LNCAP (cell line): ENCODE measurements around the gene GJA10.

Experiments
- TF ChIP-seq, protein P1 (sequence below): fragments of 450-650 bp; IDR thresholded peaks from 2 replicates; pipeline ENCODE4 v1.5.1; 2017; ENCODE audit warnings: mild to moderate bottlenecking

The GJA10 gene

DNA sequence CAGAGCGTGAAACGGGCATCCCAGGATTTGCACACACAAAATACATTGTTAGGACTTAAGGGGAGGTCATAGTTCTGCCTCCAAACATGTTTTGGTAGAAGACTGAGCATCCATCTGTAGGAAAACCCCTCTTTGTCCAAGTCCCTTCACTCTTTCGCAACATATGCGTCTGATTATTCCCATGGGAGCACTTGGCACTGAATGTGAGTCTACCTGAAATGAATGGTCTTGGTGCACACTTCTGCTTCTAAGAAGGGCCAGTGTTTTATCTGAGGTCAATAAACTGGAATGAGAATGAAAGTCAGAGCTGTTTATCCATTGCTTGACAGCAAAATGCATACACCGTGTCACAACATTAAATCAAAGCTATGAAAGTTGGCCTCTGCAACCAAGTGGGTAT lies 33.0 kb downstream of the GJA10 start:
- TF ChIP-seq, protein P1, sequence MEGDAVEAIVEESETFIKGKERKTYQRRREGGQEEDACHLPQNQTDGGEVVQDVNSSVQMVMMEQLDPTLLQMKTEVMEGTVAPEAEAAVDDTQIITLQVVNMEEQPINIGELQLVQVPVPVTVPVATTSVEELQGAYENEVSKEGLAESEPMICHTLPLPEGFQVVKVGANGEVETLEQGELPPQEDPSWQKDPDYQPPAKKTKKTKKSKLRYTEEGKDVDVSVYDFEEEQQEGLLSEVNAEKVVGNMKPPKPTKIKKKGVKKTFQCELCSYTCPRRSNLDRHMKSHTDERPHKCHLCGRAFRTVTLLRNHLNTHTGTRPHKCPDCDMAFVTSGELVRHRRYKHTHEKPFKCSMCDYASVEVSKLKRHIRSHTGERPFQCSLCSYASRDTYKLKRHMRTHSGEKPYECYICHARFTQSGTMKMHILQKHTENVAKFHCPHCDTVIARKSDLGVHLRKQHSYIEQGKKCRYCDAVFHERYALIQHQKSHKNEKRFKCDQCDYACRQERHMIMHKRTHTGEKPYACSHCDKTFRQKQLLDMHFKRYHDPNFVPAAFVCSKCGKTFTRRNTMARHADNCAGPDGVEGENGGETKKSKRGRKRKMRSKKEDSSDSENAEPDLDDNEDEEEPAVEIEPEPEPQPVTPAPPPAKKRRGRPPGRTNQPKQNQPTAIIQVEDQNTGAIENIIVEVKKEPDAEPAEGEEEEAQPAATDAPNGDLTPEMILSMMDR: no peak

DNA sequence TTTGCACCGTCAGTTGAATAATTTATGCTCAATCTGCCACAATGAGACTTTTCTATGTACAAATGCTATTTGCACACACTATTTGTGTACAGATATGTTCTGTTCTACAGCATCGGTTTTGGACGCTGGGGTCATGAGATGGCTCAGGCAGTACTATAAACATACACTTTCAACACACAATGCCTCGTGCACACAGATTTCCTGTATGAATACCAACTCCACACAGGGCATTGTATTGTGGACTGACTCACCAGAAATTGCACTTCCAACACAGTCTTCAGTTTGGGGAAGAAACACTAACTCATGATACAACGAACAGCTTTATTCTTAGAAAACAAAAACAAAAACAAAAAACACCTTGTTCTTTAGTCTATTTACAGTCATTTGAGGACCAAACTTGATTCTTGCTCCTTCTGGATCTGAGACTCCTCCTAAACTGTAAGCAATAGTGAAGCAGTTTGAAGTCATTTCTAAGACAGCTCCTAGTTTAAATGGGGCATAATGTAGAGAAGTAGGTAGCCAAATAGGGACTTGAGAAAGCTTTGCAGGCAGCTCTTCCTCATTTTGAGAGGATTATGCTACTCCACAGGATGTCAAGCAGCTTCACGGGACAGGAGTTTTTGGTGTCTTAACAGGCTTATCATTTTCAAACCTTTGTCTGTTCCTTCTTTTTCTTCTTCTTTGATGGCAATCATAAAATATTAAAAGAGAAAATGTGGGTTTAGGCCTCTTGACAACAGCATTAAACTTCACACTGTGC lies 33.7 kb downstream of the GJA10 start:
- TF ChIP-seq, protein P1: no peak

DNA sequence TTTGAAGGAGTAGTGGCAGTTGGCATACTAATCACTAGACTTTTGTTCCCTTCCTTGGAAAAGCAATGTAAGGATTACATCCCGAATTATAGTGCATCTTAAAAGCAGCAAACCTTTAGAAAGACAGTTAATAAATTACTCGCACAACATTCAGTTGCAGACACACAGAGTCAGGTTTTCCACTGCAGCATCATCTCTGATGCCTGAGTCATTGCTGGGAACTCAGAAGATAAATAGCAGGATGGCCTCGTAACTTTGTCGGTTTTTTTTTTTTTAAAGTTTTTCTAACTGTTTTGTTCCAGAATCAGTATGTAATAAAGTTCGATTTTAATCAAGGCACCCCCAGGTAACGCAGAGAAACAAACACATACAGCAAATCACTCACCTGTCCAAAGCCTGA lies 34.3 kb downstream of the GJA10 start:
- TF ChIP-seq, protein P1: no peak

DNA sequence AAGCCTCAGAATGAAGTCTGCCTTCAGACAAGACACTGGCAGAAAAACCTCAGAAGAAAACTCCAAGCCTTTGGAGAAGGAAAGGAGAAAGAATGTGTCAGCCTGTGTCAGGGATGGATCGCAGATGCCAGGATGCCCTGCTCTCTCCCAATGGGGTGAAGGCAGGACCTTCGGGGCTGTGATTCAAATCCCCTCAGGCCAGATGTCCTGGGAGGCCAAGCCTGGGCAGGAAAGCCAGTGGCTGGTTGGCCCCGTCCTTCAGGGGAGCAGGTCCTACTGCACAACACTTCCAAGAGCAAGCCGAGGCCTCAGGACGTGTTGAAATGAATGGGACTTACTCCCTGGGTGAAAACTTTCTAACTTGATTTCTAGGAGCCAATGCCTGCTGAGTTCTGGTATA lies 36.5 kb downstream of the GJA10 start:
- TF ChIP-seq, protein P1: no peak

DNA sequence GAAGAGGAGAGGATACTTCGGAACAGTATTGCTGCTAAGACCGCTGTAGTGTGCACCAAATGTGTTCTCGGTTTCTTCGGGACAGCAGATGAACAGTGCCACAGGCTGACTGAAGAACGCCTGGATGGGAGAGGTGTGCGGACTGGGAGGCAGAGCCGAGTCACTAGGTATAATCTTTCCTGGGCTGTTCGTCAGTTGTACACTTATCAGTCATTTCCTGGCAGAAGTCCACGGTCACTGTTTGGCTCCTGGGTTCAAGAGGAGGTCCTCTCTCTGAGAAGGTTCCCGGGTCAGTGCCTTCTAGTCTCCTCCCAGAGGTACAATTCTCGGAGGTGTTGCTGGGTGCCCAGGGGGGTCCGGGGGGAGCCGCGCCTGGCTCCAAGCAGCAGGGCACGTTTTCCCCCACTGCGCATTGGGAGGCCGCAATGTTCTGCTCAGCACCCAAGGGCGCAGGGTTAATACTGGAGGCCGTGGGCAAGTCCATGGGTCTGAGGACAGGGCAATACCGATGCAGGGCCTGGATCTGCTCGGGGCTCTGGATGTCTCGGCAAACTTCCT lies 38.1 kb downstream of the GJA10 start:
- TF ChIP-seq, protein P1: no peak

DNA sequence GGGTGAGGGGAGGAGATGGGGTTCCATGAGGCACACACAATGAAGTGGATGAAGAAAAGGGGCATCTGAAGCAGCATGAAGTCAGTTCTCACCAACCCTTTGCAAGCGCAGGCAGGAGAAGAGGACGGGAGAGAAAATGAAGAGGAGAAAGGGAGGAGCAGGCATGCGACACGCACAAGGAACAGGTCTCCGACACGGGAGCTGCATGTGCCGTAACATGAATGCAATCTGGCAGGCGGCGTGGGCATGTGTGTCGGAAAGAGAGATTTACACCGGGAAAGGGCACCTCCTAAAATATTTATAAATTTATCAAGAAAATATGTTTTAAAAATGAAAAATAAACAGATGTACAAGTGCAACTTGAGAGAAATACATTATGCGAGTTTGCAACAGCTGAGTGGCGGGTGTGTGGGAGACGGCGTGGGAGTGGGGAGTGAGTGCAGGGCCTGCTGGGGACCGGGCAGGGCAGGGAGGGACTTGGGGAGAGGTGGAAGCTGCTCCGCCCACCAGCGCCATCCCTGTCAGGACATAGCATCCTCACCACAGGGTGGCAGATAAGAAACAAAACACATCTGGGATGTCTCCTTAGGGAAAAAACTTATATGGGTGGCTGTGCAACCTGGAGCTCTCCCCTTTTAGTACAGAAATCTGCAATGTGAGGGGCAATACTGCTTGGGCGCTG lies 40.6 kb downstream of the GJA10 start:
- TF ChIP-seq, protein P1: no peak

DNA sequence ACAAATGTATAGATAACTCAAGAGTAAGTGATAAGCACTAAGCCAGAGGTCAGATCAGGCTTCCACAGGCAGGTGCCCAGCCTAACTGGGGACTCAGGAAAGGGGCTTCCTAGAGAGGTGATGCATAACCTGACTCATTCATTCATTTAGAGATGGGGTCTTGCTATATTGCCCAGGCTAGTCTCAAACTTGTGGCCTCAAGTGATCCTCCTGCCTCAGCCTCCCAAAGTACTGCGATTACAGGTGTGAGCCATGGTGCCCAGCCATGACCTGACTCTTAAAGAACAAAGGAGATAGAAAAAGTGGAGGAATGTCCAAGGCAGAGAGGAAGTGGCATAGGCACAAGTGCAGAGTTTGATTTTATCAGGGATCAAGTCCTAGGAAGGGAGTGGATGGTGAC lies 41.9 kb downstream of the GJA10 start:
- TF ChIP-seq, protein P1: no peak
